HL-60/S4 treated with retinoic acid at 250 ng/mL for 4 days and 3 days (cell line): ENCODE measurements around the gene YIPF1.

Experiments used
- in situ Hi-C: fragments of 300-500 bp; cut with MboI; formaldehyde crosslinking; loops from 2 replicates; pipeline ENCODE4 v1.7.0; 2022; ENCODE audit warnings: low sequenced_read_pairs

YIPF1 gene

DNA sequence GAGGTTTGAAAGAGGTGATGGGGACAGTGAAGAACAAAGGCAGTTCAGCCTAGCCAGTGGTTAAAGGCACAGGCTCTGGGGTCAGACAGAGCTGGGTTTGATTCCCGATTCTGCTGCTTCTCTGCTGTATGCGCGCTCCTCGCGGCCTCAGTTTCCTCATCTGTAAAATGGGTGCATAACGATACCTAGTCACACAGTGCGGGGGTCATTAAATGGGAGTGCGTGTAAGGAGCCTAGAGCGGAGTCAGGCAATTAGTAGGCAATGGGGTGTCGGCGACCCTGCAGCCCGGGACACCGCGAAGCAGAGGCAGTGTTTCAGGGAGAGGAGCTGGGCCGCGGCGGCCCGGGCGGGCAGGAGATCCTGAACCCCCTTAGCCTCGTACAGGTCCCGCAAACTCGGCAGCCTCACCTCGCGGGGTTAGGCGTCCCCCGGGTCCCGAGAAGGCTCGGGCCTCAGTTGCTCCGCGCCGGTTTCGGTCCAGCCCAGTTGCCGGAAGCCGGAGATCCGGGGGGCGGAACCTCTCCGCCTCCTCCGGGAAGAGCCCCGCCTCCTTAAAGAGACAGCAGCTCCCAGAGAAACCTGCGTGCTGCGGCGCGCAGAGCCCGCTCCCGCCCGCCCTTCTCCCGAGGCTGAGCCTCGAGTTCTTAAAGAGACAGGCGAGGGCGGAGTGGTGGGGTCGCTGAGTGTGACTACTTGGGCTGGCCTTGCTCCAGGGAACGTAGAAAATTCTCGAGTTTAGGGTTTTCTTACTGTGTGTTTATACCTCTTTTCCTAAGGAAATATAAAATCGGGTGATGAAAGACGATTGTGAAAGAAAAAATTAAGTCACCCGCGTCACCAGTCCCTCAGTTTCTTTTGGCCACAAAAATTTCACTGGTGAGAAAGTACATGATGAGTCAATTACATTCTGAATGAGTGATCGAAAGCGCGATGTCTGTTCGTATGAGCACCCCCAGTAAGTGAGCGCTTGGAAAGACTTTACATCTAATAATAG, at the start of gene YIPF1:
Gene YIPF1 (minus strand): TSS at position 494 of the 995 bp plus-strand sequence. CDS start 860 bp downstream, outside the sequence.
- in situ Hi-C loops: no loop called here

DNA sequence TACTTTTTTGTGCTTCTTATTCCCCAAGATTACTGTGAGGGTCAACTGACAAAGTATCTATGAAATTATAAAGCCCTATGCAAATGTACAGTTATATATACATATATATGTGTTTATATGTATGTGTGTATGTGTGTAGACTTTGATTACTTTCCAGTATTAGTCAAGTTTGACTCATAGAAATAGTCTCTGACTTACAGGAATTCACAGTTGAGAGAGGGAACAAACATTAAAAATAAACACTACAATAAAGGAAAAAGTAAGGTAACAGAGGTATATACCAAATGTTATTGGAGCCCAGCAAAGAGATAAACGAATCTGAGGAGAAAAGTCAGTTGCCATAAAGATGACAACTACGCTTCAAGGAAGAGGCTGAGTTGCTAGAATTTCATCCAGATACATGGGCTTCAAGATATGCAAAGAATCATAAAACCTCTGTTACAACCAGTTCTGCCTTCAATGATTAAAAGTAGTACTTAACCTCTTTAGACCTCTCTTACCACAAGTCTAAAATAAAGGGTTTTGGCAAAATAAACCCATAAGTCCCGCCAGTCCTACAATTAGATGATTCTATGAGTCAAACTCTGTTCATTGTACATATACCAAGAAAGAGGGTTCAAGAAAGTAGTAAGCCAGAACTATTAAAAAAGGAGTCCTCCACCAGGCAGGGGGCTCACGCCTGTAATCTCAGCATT, 48.7 kb upstream of the YIPF1 start:
- in situ Hi-C loops: no loop called here

DNA sequence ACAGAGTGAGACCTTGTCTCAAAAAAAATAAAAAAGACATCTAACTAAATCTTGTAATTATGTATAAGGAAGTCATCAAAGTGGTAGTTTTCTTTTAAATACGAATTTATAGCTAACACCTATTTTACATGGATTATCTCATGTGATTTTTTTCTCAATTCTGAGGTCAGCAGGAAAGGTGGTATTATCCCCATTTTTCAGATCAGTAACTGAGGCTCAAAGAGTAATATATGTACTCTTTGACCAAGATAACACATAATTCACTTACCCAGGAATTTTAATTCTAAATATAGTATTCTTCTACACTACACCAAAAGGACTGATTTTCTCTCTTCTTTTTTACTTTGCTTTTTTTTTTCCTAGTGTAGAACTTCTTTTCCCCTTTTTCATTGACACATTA, 46.8 kb upstream of the YIPF1 start:
- in situ Hi-C loops: no loop called here

DNA sequence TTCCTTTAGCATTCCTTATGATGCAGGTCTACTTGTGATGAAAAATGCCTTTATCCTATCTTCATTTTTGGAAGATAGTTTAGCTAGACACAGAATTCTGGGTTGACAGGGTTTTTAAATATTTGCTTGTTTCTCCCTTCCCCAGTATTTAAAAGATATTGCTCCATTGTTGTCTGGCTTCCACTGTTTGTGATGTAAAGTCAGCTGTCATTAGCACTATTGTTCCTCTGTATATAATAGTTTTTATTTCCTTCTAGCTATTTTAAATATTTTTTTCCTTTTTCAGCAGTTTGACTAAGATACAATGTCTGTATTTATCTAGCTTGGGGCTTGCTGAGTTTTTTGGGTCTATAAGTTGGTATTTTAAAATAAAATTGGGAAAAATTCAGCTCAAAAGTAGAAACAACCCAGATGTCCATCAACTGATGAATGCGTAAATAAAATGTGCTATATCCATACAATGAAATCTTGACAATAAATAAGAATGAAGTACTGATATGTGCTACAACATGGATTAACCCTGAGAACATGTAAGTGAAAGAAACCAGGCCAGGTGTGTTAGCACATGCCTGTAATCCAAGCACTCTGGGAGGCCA, 44.7 kb upstream of the YIPF1 start:
- in situ Hi-C loops: no loop called here

GRCh38 chr1:53931523-53931922, 41.9 kb upstream of the YIPF1 start:
- in situ Hi-C loops: no loop called here

DNA sequence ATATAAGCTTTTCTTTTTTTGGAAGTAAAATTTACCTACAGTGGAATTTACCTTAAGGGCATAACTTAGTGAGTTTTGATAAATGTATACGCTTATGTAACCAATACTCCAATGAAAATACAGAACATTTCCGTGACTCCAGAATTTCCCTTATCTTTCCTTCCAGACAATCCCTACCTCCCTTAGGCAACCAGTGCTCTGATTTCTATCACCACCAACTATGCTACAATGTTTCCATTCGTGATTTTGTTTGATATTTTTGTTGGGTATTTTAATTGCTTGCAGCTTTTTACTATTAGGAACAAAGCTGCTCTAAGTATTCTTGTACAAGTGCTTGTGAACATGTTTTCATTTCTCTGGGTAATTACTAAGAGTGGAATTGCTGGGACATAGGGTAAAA, 41.3 kb upstream of the YIPF1 start:
- in situ Hi-C loops: no loop called here

DNA sequence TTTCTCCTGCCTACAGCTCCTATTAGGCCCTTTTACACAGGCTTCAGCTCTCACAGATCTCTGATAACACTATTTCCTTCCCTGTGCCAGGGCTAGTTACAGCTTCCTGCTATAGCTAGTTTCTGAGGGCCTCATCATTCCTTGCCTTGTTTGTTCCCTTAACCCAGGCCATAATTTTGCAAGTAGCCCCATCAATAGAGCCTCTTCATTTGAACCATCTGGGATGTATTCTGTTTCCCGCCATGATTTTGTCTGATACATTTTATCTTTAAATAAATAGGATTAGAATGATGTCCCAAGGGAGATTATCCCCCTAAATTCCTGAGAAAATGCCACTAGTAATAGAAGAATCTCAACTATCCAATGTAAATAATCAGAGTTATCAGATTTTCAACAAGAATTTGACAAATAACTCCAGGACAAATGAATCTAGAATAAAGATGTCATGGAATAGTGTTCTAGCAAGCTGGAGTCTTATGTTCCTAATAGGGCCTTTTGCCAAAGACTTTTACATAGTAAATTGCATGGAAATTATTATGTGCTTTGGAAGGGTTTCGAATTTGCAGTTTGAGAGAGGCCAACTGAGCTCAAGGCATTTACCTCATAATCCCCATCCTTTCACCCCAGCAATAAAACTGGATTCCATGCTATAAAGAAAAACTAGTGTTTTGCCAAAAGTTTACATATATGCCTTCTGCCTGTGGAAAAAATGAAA, 39.8 kb upstream of the YIPF1 start:
- in situ Hi-C loops: no loop called here

DNA sequence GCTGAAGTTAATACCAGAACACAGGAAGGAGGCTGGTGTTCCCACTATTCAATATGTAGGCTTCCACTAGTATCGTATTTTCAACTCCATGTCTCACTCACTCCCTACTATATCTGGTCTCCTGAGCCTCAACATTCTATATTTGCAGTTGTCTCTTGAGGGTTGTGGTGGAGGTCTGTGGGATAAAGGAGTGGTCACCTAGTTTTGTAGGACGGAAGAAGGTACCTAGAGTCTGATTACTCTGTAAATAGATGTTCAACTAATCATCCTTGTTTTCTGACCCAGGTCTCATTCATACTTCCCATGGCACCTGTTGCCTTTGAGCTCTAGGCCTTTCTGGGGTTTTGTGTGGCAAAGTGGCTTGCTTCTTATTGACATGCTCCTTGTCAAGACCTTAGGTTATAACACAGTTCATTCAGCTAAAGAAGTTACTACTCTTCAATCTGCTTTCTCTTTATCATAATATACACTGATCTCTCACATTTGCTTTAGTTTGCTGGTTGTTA, 37.8 kb upstream of the YIPF1 start:
- in situ Hi-C loops: no loop called here

DNA sequence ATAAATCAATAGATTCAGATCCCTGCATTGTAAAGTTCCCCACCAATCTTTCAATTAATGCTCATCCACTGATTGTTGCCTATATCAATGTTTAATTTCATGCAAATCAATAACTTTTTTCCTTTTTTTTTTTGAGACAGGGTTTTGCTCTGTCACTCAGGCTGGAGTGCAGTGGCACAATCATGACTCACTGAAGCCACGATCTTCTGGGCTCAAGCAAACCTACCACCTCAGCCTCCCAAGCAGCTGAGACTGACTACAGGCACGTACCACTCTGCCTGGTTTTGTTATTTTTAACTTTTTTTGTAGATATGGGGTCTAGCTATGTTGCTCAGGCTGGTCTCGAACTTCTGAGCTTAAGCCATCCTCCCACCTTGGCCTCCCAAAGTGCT, 30.1 kb upstream of the YIPF1 start:
- in situ Hi-C loops: no loop called here

- in situ Hi-C loops: no loop called here
Observed at GRCh38 chr1:53918343-53918742, 28.7 kb upstream of the YIPF1 start.

- in situ Hi-C loops: no loop called here
Observed at GRCh38 chr1:53913352-53914033, 23.9 kb upstream of the YIPF1 start.

- in situ Hi-C loops: no loop called here
Observed at GRCh38 chr1:53911442-53911841, 21.8 kb upstream of the YIPF1 start.

- in situ Hi-C loops: no loop called here
Observed at GRCh38 chr1:53909946-53910345, 20.3 kb upstream of the YIPF1 start.

- in situ Hi-C loops: no loop called here
Observed at GRCh38 chr1:53906121-53906520, 16.5 kb upstream of the YIPF1 start.

DNA sequence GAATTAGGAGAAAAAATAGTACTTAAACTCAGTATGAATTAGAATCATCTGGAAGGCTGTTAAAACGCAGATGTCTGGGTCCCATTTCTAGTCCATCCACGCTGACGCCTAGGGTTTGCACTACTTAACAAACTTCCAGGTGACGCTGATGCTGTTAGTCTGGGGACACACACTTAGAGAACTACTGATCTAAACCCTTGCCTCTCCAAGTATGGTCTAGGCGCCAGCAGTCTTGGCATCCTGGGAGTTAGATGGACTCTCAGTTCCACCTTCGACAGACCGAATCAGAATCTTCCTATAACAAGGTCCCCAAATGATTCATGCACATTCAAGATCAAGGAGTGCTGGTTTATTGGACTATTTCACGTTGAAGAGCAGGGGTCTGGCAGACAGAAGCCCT, 15.9 kb upstream of the YIPF1 start:
- in situ Hi-C loops: no loop called here

DNA sequence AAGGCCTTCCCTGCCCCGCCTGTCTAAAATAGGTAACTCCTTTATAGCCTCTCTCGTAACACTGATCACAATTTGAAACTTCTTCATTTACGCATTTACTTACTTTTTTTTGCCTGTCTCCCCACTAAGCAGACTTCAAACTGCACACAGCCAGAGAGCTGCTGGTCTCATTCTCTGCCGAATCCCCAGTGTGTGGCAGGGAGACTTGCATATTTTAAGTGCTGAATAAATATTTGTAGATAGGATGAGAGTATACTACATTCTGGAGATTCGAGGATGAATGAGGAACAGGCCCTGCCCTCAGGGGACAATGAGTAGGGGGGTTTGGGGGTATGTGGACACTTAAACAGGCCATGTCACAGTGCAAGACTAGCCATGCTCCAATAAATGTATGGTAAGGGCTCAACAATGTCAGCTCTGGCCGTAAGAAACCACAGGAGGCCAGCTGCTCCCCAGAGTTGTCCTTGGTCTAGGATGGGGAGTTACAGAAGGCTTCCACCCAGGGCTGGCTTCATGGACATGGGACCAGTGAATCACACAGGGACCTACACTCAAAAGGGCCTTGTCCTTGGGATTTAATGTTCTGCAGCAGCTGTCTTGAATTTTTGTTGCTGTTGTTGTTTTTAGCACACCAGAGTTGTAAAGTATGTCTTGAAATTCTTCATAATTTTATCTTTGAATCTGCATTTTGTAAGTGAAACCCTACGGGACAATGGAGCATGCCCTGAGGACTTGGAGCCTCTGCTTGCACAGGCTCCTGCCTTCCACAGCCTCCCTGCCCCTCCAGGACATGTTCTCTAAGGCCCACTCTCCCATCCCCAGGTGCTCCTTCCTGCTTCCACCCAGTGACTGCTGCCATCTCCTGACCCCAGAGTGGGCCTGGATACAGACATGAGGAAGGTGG, 12.9 kb upstream of the YIPF1 start:
- in situ Hi-C loops: no loop called here

DNA sequence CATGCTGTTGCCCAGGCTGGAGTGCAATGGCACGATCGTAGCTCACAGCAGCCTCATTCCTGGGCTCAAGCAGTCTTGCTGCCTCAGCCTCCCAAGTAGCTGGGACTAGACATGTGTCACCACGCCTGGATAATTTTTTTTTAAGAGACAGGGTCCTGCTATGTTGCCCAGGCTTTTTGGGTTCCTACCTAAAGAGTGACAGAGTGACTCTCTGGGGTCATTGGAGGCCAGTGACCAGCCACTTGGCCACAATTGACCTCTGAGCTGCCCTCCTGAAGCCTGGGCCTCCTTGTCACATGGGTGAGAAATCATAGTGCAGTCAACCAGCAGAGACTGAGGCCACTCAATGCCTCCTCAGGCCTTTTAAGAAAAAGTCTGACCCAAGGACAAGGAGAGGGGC, 10.1 kb upstream of the YIPF1 start:
- in situ Hi-C loops: no loop called here

DNA sequence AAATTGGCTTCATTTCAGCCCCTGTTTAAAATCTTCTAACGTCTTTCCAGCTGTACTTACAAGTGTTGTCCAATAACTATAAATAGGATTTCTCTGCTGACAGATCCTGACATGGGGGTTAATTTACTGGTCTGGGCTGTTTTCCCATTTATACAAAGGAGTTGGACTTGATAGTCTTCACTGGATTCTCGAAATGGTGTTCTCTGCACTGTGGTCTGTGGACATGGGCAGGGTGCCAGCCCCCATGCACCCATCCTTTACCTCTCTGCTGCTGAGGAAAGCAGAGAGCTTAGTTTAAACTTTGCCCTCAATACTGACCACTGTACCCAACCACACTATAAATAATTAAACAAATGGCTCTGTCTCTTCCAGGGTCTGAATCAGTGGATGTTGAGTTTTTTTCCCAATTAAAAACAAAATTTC, 9.6 kb upstream of the YIPF1 start:
- in situ Hi-C loops: no loop called here

- in situ Hi-C loops: no loop called here
Observed at GRCh38 chr1:53896635-53897229, 7.1 kb upstream of the YIPF1 start.
